HG03442 (cell line): Measurements from ENCODE around the gene C2CD2L.
"Not testable (repeated sequence)": the region's sequence is repeated elsewhere in the genome, so short reads cannot be mapped to it uniquely, and the experiment has no call there.

Experiments
- ATAC-seq: cut with Tn5 transposase; IDR thresholded peaks from one replicate; pipeline ENCODE4 v1.9.1; 2021; ENCODE audit warnings: mild to moderate bottlenecking, moderate library complexity; ENCODE audit not compliant: unreplicated experiment

C2CD2L gene

GRCh38 chr11:119113716-119114115 is 6.6 kb downstream of the C2CD2L start:
- ATAC-seq, result no peak

GRCh38 chr11:119114351-119114750 is 7.2 kb downstream of the C2CD2L start:
- no peak for ATAC-seq

- no peak for ATAC-seq
Measured at GRCh38 chr11:119115484-119116234, 8.5 kb downstream of the C2CD2L start.

- no peak for ATAC-seq
Measured at GRCh38 chr11:119116235-119116594, 9.1 kb downstream of the C2CD2L start.

- ATAC-seq, result no peak
Measured at GRCh38 chr11:119116601-119117000, 9.5 kb downstream of the C2CD2L start.

GRCh38 chr11:119117004-119117706 is 10.0 kb downstream of the C2CD2L start:
- ATAC-seq, result no peak

- no peak for ATAC-seq
Measured at GRCh38 chr11:119118227-119118626, 11.1 kb downstream of the C2CD2L start.

GRCh38 chr11:119118946-119119345 is 11.8 kb downstream of the C2CD2L start:
- no peak for ATAC-seq

GRCh38 chr11:119120639-119121007 is 13.5 kb downstream of the C2CD2L start:
- ATAC-seq, result no peak

GRCh38 chr11:119121008-119121810 is 14.1 kb downstream of the C2CD2L start, which contains the start of gene HINFP:
HINFP (plus strand) TSS chr11:119121580; CDS start chr11:119126945, 5,365 bp downstream.
- peak; percentile 91 for ATAC-seq

- no peak for ATAC-seq
Measured at GRCh38 chr11:119121811-119122124, 14.6 kb downstream of the C2CD2L start.

- ATAC-seq, result no peak
Measured at GRCh38 chr11:119125821-119126220, 18.7 kb downstream of the C2CD2L start.

GRCh38 chr11:119126675-119127268 is 19.6 kb downstream of the C2CD2L start:
- ATAC-seq, result no peak

GRCh38 chr11:119130662-119131061 is 23.5 kb downstream of the C2CD2L start:
- no peak for ATAC-seq

- ATAC-seq, result no peak
Measured at GRCh38 chr11:119134389-119134978, 27.3 kb downstream of the C2CD2L start.

GRCh38 chr11:119139276-119139675 is 32.1 kb downstream of the C2CD2L start:
- ATAC-seq, result not testable (repeated sequence)

- ATAC-seq, result no peak
Measured at GRCh38 chr11:119144825-119145486, 37.8 kb downstream of the C2CD2L start.

- no peak for ATAC-seq
Measured at GRCh38 chr11:119145551-119145950, 38.4 kb downstream of the C2CD2L start.

GRCh38 chr11:119147604-119148333 is 40.6 kb downstream of the C2CD2L start:
- ATAC-seq, result no peak

- ATAC-seq, result no peak
Measured at GRCh38 chr11:119148720-119149017, 41.5 kb downstream of the C2CD2L start.
